B cell (primary cell): ENCODE results near the gene BRD1.

ENCODE experiments used
- EZH2 ChIP-seq: IDR thresholded peaks from 2 replicates; pipeline ENCODE4 v1.6.1; 2012; ENCODE audit warnings: borderline replicate concordance, low read depth, mild to moderate bottlenecking, moderate library complexity, low read length; ENCODE audit not compliant: insufficient read depth, poor library complexity, severe bottlenecking
- TF ChIP-seq, protein P1 (sequence below): fragments of 200-600 bp; IDR thresholded peaks from one replicate; pipeline ENCODE4 v1.8.0; 2022; ENCODE audit warnings: antibody characterized with exemption, mild to moderate bottlenecking

DNA sequence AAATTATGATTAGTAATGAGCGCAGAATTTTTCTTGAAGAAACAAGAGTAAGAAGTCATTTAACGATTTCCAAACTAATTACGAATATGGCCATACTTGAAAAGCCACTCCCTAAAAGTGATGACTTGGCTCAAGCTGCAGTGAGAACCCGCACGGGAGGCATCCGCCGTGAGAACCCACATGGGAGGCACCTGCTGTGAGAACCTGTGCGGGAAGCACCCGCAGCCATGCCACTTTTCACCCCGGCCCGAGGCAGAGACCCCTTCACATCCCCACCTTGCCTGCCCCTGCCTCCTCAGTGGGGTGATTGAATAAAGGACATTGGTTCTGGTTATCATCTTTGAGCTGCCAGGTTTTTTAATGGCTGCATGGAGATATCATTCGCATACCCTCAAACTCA, 89.7 kb downstream of the BRD1 start:
- TF ChIP-seq, protein P1, sequence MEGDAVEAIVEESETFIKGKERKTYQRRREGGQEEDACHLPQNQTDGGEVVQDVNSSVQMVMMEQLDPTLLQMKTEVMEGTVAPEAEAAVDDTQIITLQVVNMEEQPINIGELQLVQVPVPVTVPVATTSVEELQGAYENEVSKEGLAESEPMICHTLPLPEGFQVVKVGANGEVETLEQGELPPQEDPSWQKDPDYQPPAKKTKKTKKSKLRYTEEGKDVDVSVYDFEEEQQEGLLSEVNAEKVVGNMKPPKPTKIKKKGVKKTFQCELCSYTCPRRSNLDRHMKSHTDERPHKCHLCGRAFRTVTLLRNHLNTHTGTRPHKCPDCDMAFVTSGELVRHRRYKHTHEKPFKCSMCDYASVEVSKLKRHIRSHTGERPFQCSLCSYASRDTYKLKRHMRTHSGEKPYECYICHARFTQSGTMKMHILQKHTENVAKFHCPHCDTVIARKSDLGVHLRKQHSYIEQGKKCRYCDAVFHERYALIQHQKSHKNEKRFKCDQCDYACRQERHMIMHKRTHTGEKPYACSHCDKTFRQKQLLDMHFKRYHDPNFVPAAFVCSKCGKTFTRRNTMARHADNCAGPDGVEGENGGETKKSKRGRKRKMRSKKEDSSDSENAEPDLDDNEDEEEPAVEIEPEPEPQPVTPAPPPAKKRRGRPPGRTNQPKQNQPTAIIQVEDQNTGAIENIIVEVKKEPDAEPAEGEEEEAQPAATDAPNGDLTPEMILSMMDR, result no peak
- no peak for TF ChIP-seq EZH2
